Endodermal cell (in vitro differentiated cells): ENCODE data around the gene C1GALT1. TPM values are rescaled to one million over a fixed set of nuclear protein-coding genes. Genes with fewer than 3 reads are reported as not detected.

Source experiments
- DNase-seq: peaks from one replicate; pipeline ENCODE4 v3.0.0-alpha.2; 2017
- H3K27ac ChIP-seq: 2 replicates; pipeline ENCODE4 v1.5.1; 2013; ENCODE audit warnings: mild to moderate bottlenecking, low read depth, low read length, moderate library complexity
- H3K27me3 ChIP-seq: 2 replicates; pipeline ENCODE4 v1.6.1; 2013; ENCODE audit warnings: mild to moderate bottlenecking, low read length, moderate library complexity; ENCODE audit not compliant: insufficient read depth, control insufficient read depth, poor library complexity, severe bottlenecking
- H3K36me3 ChIP-seq: 2 replicates; pipeline ENCODE4 v1.7.0; 2013; ENCODE audit warnings: mild to moderate bottlenecking, low read length, moderate library complexity; ENCODE audit not compliant: control insufficient read depth, insufficient read depth
- H3K4me1 ChIP-seq: one replicate; pipeline ENCODE4 v1.7.0; 2013; ENCODE audit warnings: low read length; ENCODE audit not compliant: control insufficient read depth, insufficient read depth
- H3K4me3 ChIP-seq: 2 replicates; pipeline ENCODE4 v1.5.1; 2013; ENCODE audit warnings: mild to moderate bottlenecking, low read length, moderate library complexity
- H3K9ac ChIP-seq: 2 replicates; pipeline ENCODE4 v1.6.1; 2013; ENCODE audit warnings: mild to moderate bottlenecking, low read length, moderate library complexity; ENCODE audit not compliant: poor library complexity, severe bottlenecking; ENCODE audit errors: extremely low read depth
- H3K9me3 ChIP-seq: 2 replicates; pipeline ENCODE4 v1.6.1; 2013; ENCODE audit warnings: mild to moderate bottlenecking, low read length, moderate library complexity; ENCODE audit not compliant: control insufficient read depth
- H3K27ac Mint-ChIP-seq: 2 replicates; pipeline ENCODE4 v1.8.0; 2020; ENCODE audit warnings: mixed read lengths
- H3K27me3 Mint-ChIP-seq: 2 replicates; pipeline ENCODE4 v1.8.0; 2021; ENCODE audit warnings: mild to moderate bottlenecking, mixed read lengths; ENCODE audit not compliant: insufficient read depth
- H3K36me3 Mint-ChIP-seq: 2 replicates; pipeline ENCODE4 v1.8.0; 2020; ENCODE audit warnings: low read depth, mixed read lengths
- H3K4me1 Mint-ChIP-seq: 2 replicates; pipeline ENCODE4 v1.8.0; 2020; ENCODE audit warnings: mixed read lengths
- H3K4me3 Mint-ChIP-seq: 2 replicates; pipeline ENCODE4 v1.8.0; 2020; ENCODE audit warnings: mild to moderate bottlenecking, moderate library complexity, mixed read lengths
- H3K9me3 Mint-ChIP-seq: 2 replicates; pipeline ENCODE4 v1.8.0; 2020; ENCODE audit warnings: mild to moderate bottlenecking, mixed read lengths
- CTCF ChIP-seq: fragments of 200-600 bp; sonication (generic); conservative IDR thresholded peaks from 2 replicates; pipeline ENCODE4 v1.5.0; 2021; ENCODE audit warnings: antibody characterized with exemption, mild to moderate bottlenecking
- WGBS, 2 experiments: methylation state at CpG; one replicate each; pipeline versions ENCODE4 v1.1.5 to v1.1.7; 2013; ENCODE audit warnings: missing lambda C conversion rate in 2 of 2, mixed read lengths in 1 of 2; ENCODE audit not compliant: insufficient coverage in 1 of 2, insufficient read length in 1 of 2; 5-methylcytosine and 5-hydroxymethylcytosine counted together
- total RNA-seq, 2 donors: library from RNA; stranded (reverse); fragmentation: NEBNext Ultra II Directional in 1 of 2; extraction: Animal tissue kit (Norgen Biotek cat#: 25700) in 1 of 2; gene quantifications; 2 replicates in 1 of 2; 3 replicates in 1 of 2; pipeline ENCODE4 v1.2.1, GENCODE V29; 2021

Gene C1GALT1
- total RNA-seq, 2 donors from 2014 or later, result 65.7 to 132 TPM

- peak overlapping the region; percentile 16 for H3K27ac ChIP-seq
- H3K9ac ChIP-seq, result no peak overlapping the region
- Mint-ChIP-seq H3K27me3 (no peaks in the 10 kb centered on the region), H3K9me3 (no peaks in the 10 kb centered on the region), H3K27ac (peak overlapping the region; percentile 6), H3K4me3 (no peak overlapping the region), H3K36me3 (peaks cover 34% of the 10 kb centered on the region), H3K4me1 (peaks cover 15% of the 10 kb centered on the region)
- no peaks in the 10 kb centered on the region for H3K27me3 ChIP-seq
- H3K4me1 ChIP-seq, result no peaks in the 10 kb centered on the region
- DNase-seq, result no peak
- no peaks in the 10 kb centered on the region for H3K9me3 ChIP-seq
- no peak for TF ChIP-seq CTCF
- peaks cover 91% of the 10 kb centered on the region for H3K36me3 ChIP-seq
- 86 to 93% methylated on average over 3 to 4 of the region's 4 CpGs for WGBS, 2 experiments
- H3K4me3 ChIP-seq, result no peak overlapping the region
These were observed 55.0 kb downstream of the C1GALT1 start for GRCh38 chr7:7237201-7237977.

GRCh38 chr7:7237978-7238267, 55.6 kb downstream of the C1GALT1 start:
- Mint-ChIP-seq H3K36me3 (peaks cover 37% of the 10 kb centered on the region), H3K27ac (no peak overlapping the region), H3K4me1 (peaks cover 15% of the 10 kb centered on the region), H3K4me3 (no peak overlapping the region), H3K9me3 (no peaks in the 10 kb centered on the region), H3K27me3 (no peaks in the 10 kb centered on the region)
- WGBS, 2 experiments, result 67% methylated on average over 1 of the region's 1 CpG; no CpG with 5 or more reads in 1 of the 2 experiments
- no peaks in the 10 kb centered on the region for H3K9me3 ChIP-seq
- peaks cover 95% of the 10 kb centered on the region for H3K36me3 ChIP-seq
- no peaks in the 10 kb centered on the region for H3K4me1 ChIP-seq
- no peak for DNase-seq
- H3K27me3 ChIP-seq, result no peaks in the 10 kb centered on the region
- H3K27ac ChIP-seq, result peak overlapping the region; percentile 16
- H3K9ac ChIP-seq, result no peak overlapping the region
- TF ChIP-seq CTCF, result no peak
- H3K4me3 ChIP-seq, result no peak overlapping the region

- no peak overlapping the region for H3K27ac Mint-ChIP-seq
- H3K36me3 ChIP-seq, result peaks cover 96% of the 10 kb centered on the region
These were observed 57.0 kb downstream of the C1GALT1 start for GRCh38 chr7:7239346-7239745.

More at GRCh38 chr7:7239346-7239745, 57.0 kb downstream of the C1GALT1 start:
- no peaks in the 10 kb centered on the region for H3K9me3 ChIP-seq
- no peak overlapping the region for H3K4me3 Mint-ChIP-seq
- H3K9ac ChIP-seq, result no peak overlapping the region
- H3K9me3 Mint-ChIP-seq, result no peaks in the 10 kb centered on the region
- H3K4me3 ChIP-seq, result no peak overlapping the region
- peaks cover 46% of the 10 kb centered on the region for H3K36me3 Mint-ChIP-seq
- H3K27me3 Mint-ChIP-seq, result no peaks in the 10 kb centered on the region
- DNase-seq, result no peak
- H3K27me3 ChIP-seq, result no peaks in the 10 kb centered on the region
- no peaks in the 10 kb centered on the region for H3K4me1 ChIP-seq
- 100% methylated on average over 1 of the region's 1 CpG; no CpG with 5 or more reads in 1 of the 2 experiments for WGBS, 2 experiments
- H3K27ac ChIP-seq, result no peak overlapping the region
- peaks cover 8% of the 10 kb centered on the region for H3K4me1 Mint-ChIP-seq
- TF ChIP-seq CTCF, result no peak
